ENCODE results near the gene ZNF416. TPM values are rescaled to one million over a fixed set of nuclear protein-coding genes. Genes with fewer than 3 reads are reported as not detected.

The ZNF416 gene
- total RNA-seq, 1 experiment from 2014 or later, result 6.6 TPM

GRCh38 chr19:57599377-57599760 lies 20.7 kb upstream of the ZNF416 start:
- DNase-seq, result no peak
- BruUV-seq (replicated peaks), result no TSS peak
- Mint-ChIP-seq H3K9me3 (ENCODE audit: low read depth, unreplicated experiment) (peaks cover 30% of the 10 kb centered on the region), H3K4me1 (ENCODE audit: low read depth, unreplicated experiment) (peaks cover 12% of the 10 kb centered on the region), H3K4me3 (ENCODE audit: low read depth, unreplicated experiment) (peak overlapping the region; percentile 80), H3K36me3 (ENCODE audit: insufficient read depth, unreplicated experiment) (peaks cover 13% of the 10 kb centered on the region), H3K27me3 (ENCODE audit: unreplicated experiment) (no peaks in the 10 kb centered on the region), H3K27ac (ENCODE audit: unreplicated experiment) (peak overlapping the region; percentile 46)
- TF ChIP-seq CTCF (IDR thresholded peaks at IDR 0.05; ENCODE audit: unreplicated experiment), result no peak
- intact Hi-C loops (cut with micrococcal nuclease; ENCODE audit: unreplicated experiment), result no loop called here
- CTCF ChIA-PET, result interaction anchor here (0.7 kb wide), 1 partner anchor 19 kb away, joined by 4 read pairs; no protein-coding TSS in a partner anchor

DNA sequence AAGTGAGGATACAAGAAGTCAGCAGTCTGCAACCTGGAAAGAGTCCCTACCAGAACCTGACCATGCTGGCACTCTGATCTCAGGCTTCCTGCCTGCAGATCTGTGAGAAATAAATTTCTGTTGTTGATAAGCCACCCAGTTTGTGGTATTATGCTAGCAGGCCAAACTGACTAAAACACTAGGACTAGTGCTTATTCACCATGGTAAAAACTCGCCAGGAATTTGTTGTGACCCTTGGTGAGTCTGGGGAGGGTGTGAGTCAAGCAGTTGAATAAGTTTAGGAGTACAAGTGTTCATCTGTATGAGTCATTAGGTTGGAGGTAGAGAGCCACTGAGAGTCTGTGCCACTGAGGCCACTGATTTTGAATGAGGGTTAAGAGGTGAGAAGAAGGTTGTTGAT lies 8.8 kb upstream of the ZNF416 start:
- no peak for DNase-seq
- intact Hi-C loops (cut with micrococcal nuclease; ENCODE audit: unreplicated experiment), result no loop called here
- TF ChIP-seq CTCF (IDR thresholded peaks at IDR 0.05; ENCODE audit: unreplicated experiment), result no peak
- Mint-ChIP-seq H3K4me3 (ENCODE audit: low read depth, unreplicated experiment) (no peak overlapping the region), H3K36me3 (ENCODE audit: insufficient read depth, unreplicated experiment) (no peaks in the 10 kb centered on the region), H3K27ac (ENCODE audit: unreplicated experiment) (no peak overlapping the region), H3K9me3 (ENCODE audit: low read depth, unreplicated experiment) (peaks cover 21% of the 10 kb centered on the region), H3K27me3 (ENCODE audit: unreplicated experiment) (no peaks in the 10 kb centered on the region), H3K4me1 (ENCODE audit: low read depth, unreplicated experiment) (no peaks in the 10 kb centered on the region)
- CTCF ChIA-PET, result no interaction called here
- BruUV-seq (replicated peaks), result no TSS peak

- peaks cover 22% of the 10 kb centered on the region for H3K9me3 Mint-ChIP-seq (ENCODE audit: low read depth, unreplicated experiment)
- no peak for DNase-seq
- no peak within 1 kb of the TSS for H3K4me3 Mint-ChIP-seq (ENCODE audit: low read depth, unreplicated experiment)
- BruUV-seq (replicated peaks), result no TSS peak
- intact Hi-C loops (cut with micrococcal nuclease; ENCODE audit: unreplicated experiment), result no loop called here
- H3K27ac Mint-ChIP-seq (ENCODE audit: unreplicated experiment), result no peak within 1 kb of the TSS
- CTCF ChIA-PET, result no interaction called here
- no peak for TF ChIP-seq CTCF (IDR thresholded peaks at IDR 0.05; ENCODE audit: unreplicated experiment)
- no peaks in the 10 kb centered on the region for H3K4me1 Mint-ChIP-seq (ENCODE audit: low read depth, unreplicated experiment)
- no peaks in the 10 kb centered on the region for H3K27me3 Mint-ChIP-seq (ENCODE audit: unreplicated experiment)
- peaks cover 2% of the 10 kb centered on the region for H3K36me3 Mint-ChIP-seq (ENCODE audit: insufficient read depth, unreplicated experiment)
These were observed 5.1 kb upstream of the ZNF416 start, which contains the start of gene ZIK1 for GRCh38 chr19:57583521-57584416. ZIK1 (plus strand) TSS chr19:57584145; CDS start chr19:57584357, 212 bp downstream.

- Mint-ChIP-seq H3K27me3 (ENCODE audit: unreplicated experiment) (no peaks in the 10 kb centered on the region), H3K27ac (ENCODE audit: unreplicated experiment) (no peak overlapping the region), H3K4me1 (ENCODE audit: low read depth, unreplicated experiment) (no peaks in the 10 kb centered on the region), H3K9me3 (ENCODE audit: low read depth, unreplicated experiment) (peaks cover 21% of the 10 kb centered on the region), H3K4me3 (ENCODE audit: low read depth, unreplicated experiment) (no peak overlapping the region), H3K36me3 (ENCODE audit: insufficient read depth, unreplicated experiment) (peaks cover 9% of the 10 kb centered on the region)
- no TSS peak for BruUV-seq (replicated peaks)
- no peak for TF ChIP-seq CTCF (IDR thresholded peaks at IDR 0.05; ENCODE audit: unreplicated experiment)
- intact Hi-C loops (cut with micrococcal nuclease; ENCODE audit: unreplicated experiment), result no loop called here
- DNase-seq, result no peak
- CTCF ChIA-PET, result no interaction called here
These were observed 4.4 kb upstream of the ZNF416 start for GRCh38 chr19:57583104-57583520.
